Measurements from ENCODE around the gene SPACA9. TPM values are rescaled to one million over a fixed set of nuclear protein-coding genes. Genes with fewer than 3 reads are reported as not detected.

SPACA9 gene
- total RNA-seq, 1 donor from 2014 or later, result 0.91 TPM

GRCh38 chr9:132876849-132877248 is 1.8 kb upstream of the SPACA9 start:
- no peaks in the 10 kb centered on the region for H3K9me3 Mint-ChIP-seq
- intact Hi-C loops (cut with micrococcal nuclease), result loop anchor here (5.0 to 10.0 kb wide), 2 partner anchors 205 to 268 kb away; partner anchors contain the start of gene GTF3C4
- H3K36me3 Mint-ChIP-seq (ENCODE audit: low read depth), result no peaks in the 10 kb centered on the region
- H3K4me3 Mint-ChIP-seq, result peak overlapping the region; percentile 81
- no peak for DNase-seq
- H3K4me1 Mint-ChIP-seq, result peaks cover 18% of the 10 kb centered on the region
- peaks cover 5% of the 10 kb centered on the region for H3K27me3 Mint-ChIP-seq
- H3K27ac Mint-ChIP-seq, result no peak overlapping the region

DNA sequence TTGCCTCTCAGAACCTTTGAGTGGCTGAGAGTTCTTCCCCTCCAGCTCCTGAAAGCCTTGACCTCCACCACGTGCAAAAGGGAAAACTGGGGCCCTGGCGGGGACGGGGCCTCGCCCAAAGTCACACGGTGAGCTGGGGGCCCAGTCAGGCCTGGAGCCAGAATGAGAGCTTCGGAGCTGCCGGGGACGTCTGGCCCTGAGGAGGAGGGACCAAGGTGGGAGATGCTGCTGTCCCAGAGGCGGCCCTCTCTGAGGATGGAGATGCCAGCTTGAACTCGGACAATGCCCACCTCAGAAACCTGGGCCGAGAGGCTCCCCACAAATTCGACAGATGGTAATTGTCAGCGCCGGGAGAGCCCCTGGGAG is 1.3 kb upstream of the SPACA9 start:
- peak overlapping the region; percentile 66 for H3K27ac Mint-ChIP-seq
- no peaks in the 10 kb centered on the region for H3K9me3 Mint-ChIP-seq
- peak overlapping the region; percentile 81 for H3K4me3 Mint-ChIP-seq
- peaks cover 5% of the 10 kb centered on the region for H3K27me3 Mint-ChIP-seq
- no peak for DNase-seq
- peaks cover 22% of the 10 kb centered on the region for H3K4me1 Mint-ChIP-seq
- intact Hi-C loops (cut with micrococcal nuclease), result loop anchor here (5.0 to 10.0 kb wide), 2 partner anchors 205 to 267 kb away; partner anchors contain the start of gene GTF3C4
- H3K36me3 Mint-ChIP-seq (ENCODE audit: low read depth), result no peaks in the 10 kb centered on the region

- Mint-ChIP-seq H3K4me1 (peaks cover 28% of the 10 kb centered on the region), H3K27me3 (peaks cover 5% of the 10 kb centered on the region), H3K9me3 (no peaks in the 10 kb centered on the region), H3K27ac (peak within 1 kb of the TSS; percentile 66), H3K4me3 (peak within 1 kb of the TSS; percentile 81), H3K36me3 (ENCODE audit: low read depth) (no peaks in the 10 kb centered on the region)
- intact Hi-C loops (cut with micrococcal nuclease), result loop anchor here (1.0 to 10.0 kb wide), 3 partner anchors 66 to 267 kb away; partner anchors contain the start of genes GTF3C4 and TSC1
- peak; percentile 95 for DNase-seq
These were observed 639 bp upstream of the SPACA9 start, which contains the start of gene AK8 for GRCh38 chr9:132877824-132878694. Gene AK8 (minus strand): TSS chr9:132878284. CDS start chr9:132878255, 29 bp downstream.

DNA sequence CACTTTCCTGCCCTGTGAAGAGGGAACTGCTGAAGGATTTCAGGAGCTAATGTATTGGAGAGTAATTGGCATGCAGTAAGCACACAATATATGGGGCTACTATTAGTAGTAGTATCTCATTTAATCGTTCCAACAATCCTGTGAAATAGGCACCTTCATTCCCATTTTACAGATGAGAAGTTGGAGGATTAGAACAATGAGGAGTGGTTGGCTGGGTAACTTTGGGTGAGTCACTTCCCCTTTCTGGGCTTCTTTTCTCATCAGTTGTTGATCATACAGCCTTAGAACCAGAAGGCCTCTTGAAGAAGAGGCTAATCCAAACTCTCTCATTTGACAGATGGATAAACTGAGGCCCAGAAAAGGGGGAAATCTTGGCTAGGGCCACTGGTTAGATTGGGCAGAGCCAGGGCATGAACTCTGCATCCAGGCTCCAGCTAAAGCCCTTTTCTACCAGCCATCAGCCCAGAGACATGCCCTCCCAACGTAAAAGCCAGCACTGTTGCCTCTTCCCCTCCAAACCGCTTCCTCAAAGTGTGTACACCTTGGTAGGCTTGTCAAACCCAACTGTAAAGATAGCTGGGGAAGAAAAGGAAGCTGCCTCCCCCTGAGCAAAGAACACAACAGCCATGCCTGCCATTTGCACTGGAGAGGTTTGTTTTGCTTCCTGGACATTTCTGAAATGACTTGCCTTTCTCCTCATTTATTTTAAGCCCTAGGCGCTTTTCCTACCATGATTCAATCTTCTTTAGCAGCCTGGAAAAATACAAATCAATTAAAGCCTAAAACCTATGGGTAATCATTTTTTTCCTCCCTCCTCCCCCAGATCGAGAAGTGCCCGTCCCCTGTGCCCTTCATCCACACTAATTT is 992 bp downstream of the SPACA9 start:
- intact Hi-C loops (cut with micrococcal nuclease), result loop anchor here (5.0 to 10.0 kb wide), 2 partner anchors 207 to 265 kb away; partner anchors contain the start of gene GTF3C4
- peak overlapping the region; percentile 70 for H3K4me3 Mint-ChIP-seq
- H3K36me3 Mint-ChIP-seq (ENCODE audit: low read depth), result no peaks in the 10 kb centered on the region
- DNase-seq, result peak; percentile 64
- H3K4me1 Mint-ChIP-seq, result peaks cover 26% of the 10 kb centered on the region
- peaks cover 5% of the 10 kb centered on the region for H3K27me3 Mint-ChIP-seq
- no peaks in the 10 kb centered on the region for H3K9me3 Mint-ChIP-seq
- H3K27ac Mint-ChIP-seq, result peak overlapping the region; percentile 71

GRCh38 chr9:132880324-132880661 is 1.6 kb downstream of the SPACA9 start:
- Mint-ChIP-seq H3K36me3 (ENCODE audit: low read depth) (no peaks in the 10 kb centered on the region), H3K27ac (peak overlapping the region; percentile 71), H3K27me3 (peaks cover 5% of the 10 kb centered on the region), H3K4me3 (no peak overlapping the region), H3K9me3 (no peaks in the 10 kb centered on the region), H3K4me1 (peaks cover 26% of the 10 kb centered on the region)
- no peak for DNase-seq
- intact Hi-C loops (cut with micrococcal nuclease), result no loop called here

DNA sequence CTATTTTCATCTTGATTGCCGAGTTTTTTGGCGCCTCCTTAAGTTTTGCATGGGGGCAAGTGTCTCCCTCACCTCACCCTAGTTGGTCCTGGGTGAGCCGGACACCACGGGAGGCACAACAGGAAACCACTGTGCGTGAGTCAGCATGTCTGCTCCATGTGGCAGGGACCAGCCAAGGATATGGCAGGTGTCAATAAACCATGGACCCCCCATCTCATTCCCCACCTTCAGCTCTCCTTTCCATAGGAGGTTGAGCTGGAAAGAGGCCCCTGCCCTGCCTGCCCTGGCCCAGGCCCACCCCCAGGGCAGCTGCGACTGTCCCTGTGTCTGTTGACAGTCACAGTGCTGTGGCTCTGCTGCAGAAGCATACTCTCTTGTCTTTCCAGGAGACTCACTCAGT is 3.1 kb downstream of the SPACA9 start:
- H3K4me3 Mint-ChIP-seq, result no peak overlapping the region
- no peaks in the 10 kb centered on the region for H3K27me3 Mint-ChIP-seq
- peaks cover 26% of the 10 kb centered on the region for H3K4me1 Mint-ChIP-seq
- H3K27ac Mint-ChIP-seq, result no peak overlapping the region
- H3K9me3 Mint-ChIP-seq, result no peaks in the 10 kb centered on the region
- intact Hi-C loops (cut with micrococcal nuclease), result no loop called here
- DNase-seq, result no peak
- H3K36me3 Mint-ChIP-seq (ENCODE audit: low read depth), result no peaks in the 10 kb centered on the region

DNA sequence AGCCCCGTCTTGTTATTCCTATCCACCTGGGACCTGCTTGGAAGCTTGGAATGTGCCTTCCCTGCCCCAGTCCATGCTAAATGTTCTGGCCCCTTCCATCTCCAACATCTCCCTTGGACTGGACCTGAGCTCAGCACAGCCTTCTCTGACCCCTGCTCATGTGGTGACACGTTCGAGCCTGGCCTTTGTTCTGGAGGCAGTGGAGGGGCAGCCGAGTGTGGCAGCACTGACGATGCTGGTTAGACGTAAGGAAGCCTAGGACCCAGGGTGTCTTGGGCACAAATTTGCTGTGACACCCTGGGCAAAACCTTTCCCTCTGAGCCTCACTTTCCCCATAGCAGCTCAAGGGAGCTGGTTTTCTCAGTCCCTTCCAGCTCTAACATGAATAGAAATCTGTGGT is 3.9 kb downstream of the SPACA9 start:
- intact Hi-C loops (cut with micrococcal nuclease), result no loop called here
- no peak overlapping the region for H3K4me3 Mint-ChIP-seq
- H3K4me1 Mint-ChIP-seq, result peaks cover 26% of the 10 kb centered on the region
- H3K36me3 Mint-ChIP-seq (ENCODE audit: low read depth), result no peaks in the 10 kb centered on the region
- H3K27me3 Mint-ChIP-seq, result no peaks in the 10 kb centered on the region
- DNase-seq, result no peak
- H3K9me3 Mint-ChIP-seq, result no peaks in the 10 kb centered on the region
- H3K27ac Mint-ChIP-seq, result no peak overlapping the region

GRCh38 chr9:132883349-132884294 is 4.9 kb downstream of the SPACA9 start:
- intact Hi-C loops (cut with micrococcal nuclease), result no loop called here
- H3K4me3 Mint-ChIP-seq, result no peak overlapping the region
- no peaks in the 10 kb centered on the region for H3K36me3 Mint-ChIP-seq (ENCODE audit: low read depth)
- H3K4me1 Mint-ChIP-seq, result peaks cover 26% of the 10 kb centered on the region
- no peak overlapping the region for H3K27ac Mint-ChIP-seq
- H3K9me3 Mint-ChIP-seq, result no peaks in the 10 kb centered on the region
- no peaks in the 10 kb centered on the region for H3K27me3 Mint-ChIP-seq
- no peak for DNase-seq

DNA sequence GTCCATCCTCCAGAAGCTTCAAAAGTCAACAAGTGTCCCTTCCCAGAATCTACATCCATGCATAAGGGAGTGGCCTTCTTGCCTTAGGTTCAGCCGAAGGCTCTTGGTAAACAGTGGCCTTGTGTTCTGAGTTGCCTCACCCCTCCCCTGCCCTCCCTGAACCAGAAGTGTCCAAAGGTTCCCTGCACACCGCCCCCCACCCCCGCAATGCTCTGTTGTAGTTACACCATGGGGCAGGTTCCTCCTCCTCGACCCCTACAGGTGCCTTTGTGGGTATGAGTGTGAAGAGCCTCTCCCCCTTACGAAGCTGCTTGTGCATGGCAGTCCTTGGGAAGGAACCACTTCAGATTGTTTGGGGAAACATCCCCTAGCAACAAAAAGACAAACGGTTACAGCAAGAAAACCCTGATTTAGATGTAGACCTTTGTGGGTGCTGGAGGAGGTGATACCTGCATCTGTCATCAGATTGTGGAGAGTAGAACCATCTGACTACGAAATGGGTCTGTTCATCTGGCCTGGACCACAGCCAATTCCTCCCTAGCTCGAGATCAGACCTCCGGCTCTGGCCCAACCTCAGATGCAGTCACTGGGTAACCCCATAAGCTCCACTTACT is 7.1 kb downstream of the SPACA9 start:
- Mint-ChIP-seq H3K4me3 (no peak overlapping the region), H3K36me3 (ENCODE audit: low read depth) (no peaks in the 10 kb centered on the region), H3K27me3 (no peaks in the 10 kb centered on the region), H3K27ac (no peak overlapping the region), H3K9me3 (no peaks in the 10 kb centered on the region), H3K4me1 (peaks cover 13% of the 10 kb centered on the region)
- no peak for DNase-seq
- intact Hi-C loops (cut with micrococcal nuclease), result no loop called here

DNA sequence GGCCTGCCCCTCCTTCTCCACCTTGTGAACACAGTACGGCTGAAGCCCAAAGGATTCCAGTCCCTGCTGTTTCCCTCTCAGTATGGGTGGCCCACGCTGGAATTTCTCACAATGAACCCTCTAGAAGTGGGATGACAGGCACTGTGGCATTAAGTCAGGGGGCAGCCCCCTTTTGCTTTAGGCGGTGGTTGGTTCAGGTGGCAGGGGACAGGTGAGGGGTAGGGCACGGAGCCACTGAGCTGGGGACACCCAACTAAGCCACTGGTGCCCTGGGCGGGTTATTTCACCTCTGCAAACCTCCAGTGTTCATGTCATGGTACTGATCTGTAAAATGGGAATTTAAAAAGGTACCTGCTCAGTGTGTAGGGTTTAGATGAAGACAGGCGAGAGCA is 7.6 kb downstream of the SPACA9 start:
- Mint-ChIP-seq H3K27ac (no peak overlapping the region), H3K9me3 (no peaks in the 10 kb centered on the region), H3K4me3 (no peak overlapping the region), H3K4me1 (peaks cover 13% of the 10 kb centered on the region), H3K27me3 (no peaks in the 10 kb centered on the region), H3K36me3 (ENCODE audit: low read depth) (no peaks in the 10 kb centered on the region)
- intact Hi-C loops (cut with micrococcal nuclease), result no loop called here
- DNase-seq, result no peak

GRCh38 chr9:132887181-132888120 is 8.8 kb downstream of the SPACA9 start:
- Mint-ChIP-seq H3K4me1 (peaks cover 9% of the 10 kb centered on the region), H3K27ac (no peak overlapping the region), H3K4me3 (no peak overlapping the region), H3K36me3 (ENCODE audit: low read depth) (no peaks in the 10 kb centered on the region), H3K9me3 (no peaks in the 10 kb centered on the region), H3K27me3 (no peaks in the 10 kb centered on the region)
- intact Hi-C loops (cut with micrococcal nuclease), result no loop called here
- no peak for DNase-seq

GRCh38 chr9:132888151-132888550 is 9.5 kb downstream of the SPACA9 start:
- Mint-ChIP-seq H3K27ac (no peak overlapping the region), H3K27me3 (no peaks in the 10 kb centered on the region), H3K4me1 (peaks cover 2% of the 10 kb centered on the region), H3K4me3 (no peak overlapping the region), H3K36me3 (ENCODE audit: low read depth) (no peaks in the 10 kb centered on the region), H3K9me3 (no peaks in the 10 kb centered on the region)
- no peak for DNase-seq
- intact Hi-C loops (cut with micrococcal nuclease), result no loop called here

Measured in activated CD4-positive, alpha-beta T cell treated with anti-CD3 and anti-CD28 coated beads, Interleukin-2, amount 10 ng/mL, durations not matched to agents 24 days and 14 days (primary cell).